Ovary (tissue), 3 donors: ENCODE results near the gene AUTS2.

Experiments
- EP300 ChIP-seq: sonication (generic); formaldehyde crosslinking; IDR thresholded peaks from one replicate; pipeline ENCODE4 v1.6.1; 2017; ENCODE audit warnings: antibody characterized with exemption
- POLR2A ChIP-seq: fragments of 450-650 bp; IDR thresholded peaks from one replicate; pipeline ENCODE4 v1.6.1; 2017; ENCODE audit warnings: antibody characterized with exemption, mild to moderate bottlenecking, moderate library complexity
- TF ChIP-seq, protein P1 (sequence below), 3 donors: fragments of 450-650 bp in 2 of 3; fragments of 200-600 bp in 1 of 3; IDR thresholded peaks; one replicate each; pipeline versions ENCODE4 v1.5.1 to v1.8.0; 2016 to 2022; ENCODE audit warnings: antibody characterized with exemption in 3 of 3, mild to moderate bottlenecking in 1 of 3
- donor health status: DM: no; HTN: no; CAD: no.

DNA sequence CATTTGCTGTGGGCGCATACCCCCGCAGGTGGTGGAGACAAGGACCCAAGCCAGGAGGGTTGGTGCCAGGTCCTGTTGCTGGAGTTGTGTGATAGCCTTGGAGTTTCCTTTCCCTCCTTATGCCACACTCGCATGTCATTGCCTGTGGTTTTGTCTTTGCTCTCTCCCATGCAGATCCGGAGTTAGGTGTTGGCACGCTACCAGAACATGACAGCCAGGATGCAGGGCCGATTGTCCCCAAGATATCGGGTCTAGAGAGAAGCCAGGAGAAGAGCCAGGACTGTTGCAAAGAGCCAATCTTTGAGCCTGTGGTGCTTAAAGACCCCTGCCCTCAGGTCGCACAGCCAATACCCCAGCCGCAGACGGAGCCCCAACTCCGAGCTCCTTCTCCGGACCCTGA is 1164.4 kb downstream of the AUTS2 start:
- TF ChIP-seq, protein P1, sequence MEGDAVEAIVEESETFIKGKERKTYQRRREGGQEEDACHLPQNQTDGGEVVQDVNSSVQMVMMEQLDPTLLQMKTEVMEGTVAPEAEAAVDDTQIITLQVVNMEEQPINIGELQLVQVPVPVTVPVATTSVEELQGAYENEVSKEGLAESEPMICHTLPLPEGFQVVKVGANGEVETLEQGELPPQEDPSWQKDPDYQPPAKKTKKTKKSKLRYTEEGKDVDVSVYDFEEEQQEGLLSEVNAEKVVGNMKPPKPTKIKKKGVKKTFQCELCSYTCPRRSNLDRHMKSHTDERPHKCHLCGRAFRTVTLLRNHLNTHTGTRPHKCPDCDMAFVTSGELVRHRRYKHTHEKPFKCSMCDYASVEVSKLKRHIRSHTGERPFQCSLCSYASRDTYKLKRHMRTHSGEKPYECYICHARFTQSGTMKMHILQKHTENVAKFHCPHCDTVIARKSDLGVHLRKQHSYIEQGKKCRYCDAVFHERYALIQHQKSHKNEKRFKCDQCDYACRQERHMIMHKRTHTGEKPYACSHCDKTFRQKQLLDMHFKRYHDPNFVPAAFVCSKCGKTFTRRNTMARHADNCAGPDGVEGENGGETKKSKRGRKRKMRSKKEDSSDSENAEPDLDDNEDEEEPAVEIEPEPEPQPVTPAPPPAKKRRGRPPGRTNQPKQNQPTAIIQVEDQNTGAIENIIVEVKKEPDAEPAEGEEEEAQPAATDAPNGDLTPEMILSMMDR (IDR thresholded peaks at IDR 0.05) = no peak
- TF ChIP-seq POLR2A (no peak), EP300 (no peak)
